Activated CD8-positive, alpha-beta T cell treated with anti-CD3 and anti-CD28 coated beads for 36 hours (primary cell): ENCODE results near the gene COL20A1. TPM values are rescaled to one million over a fixed set of nuclear protein-coding genes. Genes with fewer than 3 reads are reported as not detected.

Experiments used
- ATAC-seq: fragments of 200-7000 bp; cut with Tn5 transposase; one replicate; pipeline ENCODE4 v1.10.0; 2021; ENCODE audit warnings: mild to moderate bottlenecking, moderate library complexity
- CTCF ChIA-PET: fragments of 350-600 bp; sonication (Branson Sonifier 250); formaldehyde crosslinking; loops from one replicate; lab custom pipeline; 2021; ENCODE audit warnings: antibody characterized with exemption; lab: Charles Lee
- POLR2A ChIA-PET: fragments of 350-600 bp; sonication (Branson Sonifier 250); formaldehyde crosslinking; loops from one replicate; lab custom pipeline; 2021; ENCODE audit warnings: antibody characterized with exemption; lab: Charles Lee
- DNase-seq: peaks from one replicate; pipeline ENCODE4 v3.0.0-alpha.2; 2020
- H3K27ac Mint-ChIP-seq: one replicate; pipeline ENCODE4 v1.8.0; 2021; ENCODE audit warnings: mild to moderate bottlenecking, mixed read lengths
- H3K27me3 Mint-ChIP-seq: one replicate; pipeline ENCODE4 v1.8.0; 2021; ENCODE audit warnings: mixed read lengths
- H3K36me3 Mint-ChIP-seq: one replicate; pipeline ENCODE4 v1.8.0; 2021; ENCODE audit warnings: low read depth, mixed read lengths
- H3K4me1 Mint-ChIP-seq: one replicate; pipeline ENCODE4 v1.8.0; 2021; ENCODE audit warnings: low read depth, mixed read lengths
- H3K4me3 Mint-ChIP-seq: one replicate; pipeline ENCODE4 v1.8.0; 2021; ENCODE audit warnings: mild to moderate bottlenecking, moderate library complexity, mixed read lengths
- H3K9me3 Mint-ChIP-seq: one replicate; pipeline ENCODE4 v1.8.0; 2021; ENCODE audit warnings: mixed read lengths
- intact Hi-C: fragments of 100-400 bp; cut with micrococcal nuclease; formaldehyde crosslinking; loops from one replicate; pipeline ENCODE4 v1.10.0; 2022
- total RNA-seq, 2 experiments: library from RNA; stranded (reverse); gene quantifications; one replicate each; pipeline ENCODE4 v1.2.3, GENCODE V29; 2021
- TF ChIP-seq, protein P1 (sequence below): fragments of 200-600 bp; IDR thresholded peaks from one replicate; pipeline ENCODE4 v1.8.0; 2022; ENCODE audit warnings: antibody characterized with exemption, mild to moderate bottlenecking

Gene COL20A1
- total RNA-seq, 2 experiments from 2014 or later = 0.04 TPM; not detected in 1

GRCh38 chr20:63287697-63288580 is 5.0 kb upstream of the COL20A1 start:
- no peak overlapping the region for H3K4me3 Mint-ChIP-seq
- CTCF ChIA-PET = interaction anchor here (1.4 kb wide), 1 partner anchor 9 kb away, joined by 6 read pairs; no protein-coding TSS in a partner anchor
- DNase-seq (no peak), ATAC-seq (no peak)
- H3K27ac Mint-ChIP-seq = no peak overlapping the region
- POLR2A ChIA-PET = interaction anchor here (1.7 kb wide), 1 partner anchor 8 kb away, joined by 4 read pairs; no protein-coding TSS in a partner anchor
- H3K27me3 Mint-ChIP-seq = no peaks in the 10 kb centered on the region
- intact Hi-C loops = no loop called here
- no peaks in the 10 kb centered on the region for H3K9me3 Mint-ChIP-seq
- H3K36me3 Mint-ChIP-seq = peaks cover 3% of the 10 kb centered on the region
- H3K4me1 Mint-ChIP-seq = peaks cover 3% of the 10 kb centered on the region
- TF ChIP-seq, protein P1, sequence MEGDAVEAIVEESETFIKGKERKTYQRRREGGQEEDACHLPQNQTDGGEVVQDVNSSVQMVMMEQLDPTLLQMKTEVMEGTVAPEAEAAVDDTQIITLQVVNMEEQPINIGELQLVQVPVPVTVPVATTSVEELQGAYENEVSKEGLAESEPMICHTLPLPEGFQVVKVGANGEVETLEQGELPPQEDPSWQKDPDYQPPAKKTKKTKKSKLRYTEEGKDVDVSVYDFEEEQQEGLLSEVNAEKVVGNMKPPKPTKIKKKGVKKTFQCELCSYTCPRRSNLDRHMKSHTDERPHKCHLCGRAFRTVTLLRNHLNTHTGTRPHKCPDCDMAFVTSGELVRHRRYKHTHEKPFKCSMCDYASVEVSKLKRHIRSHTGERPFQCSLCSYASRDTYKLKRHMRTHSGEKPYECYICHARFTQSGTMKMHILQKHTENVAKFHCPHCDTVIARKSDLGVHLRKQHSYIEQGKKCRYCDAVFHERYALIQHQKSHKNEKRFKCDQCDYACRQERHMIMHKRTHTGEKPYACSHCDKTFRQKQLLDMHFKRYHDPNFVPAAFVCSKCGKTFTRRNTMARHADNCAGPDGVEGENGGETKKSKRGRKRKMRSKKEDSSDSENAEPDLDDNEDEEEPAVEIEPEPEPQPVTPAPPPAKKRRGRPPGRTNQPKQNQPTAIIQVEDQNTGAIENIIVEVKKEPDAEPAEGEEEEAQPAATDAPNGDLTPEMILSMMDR = no peak

- Mint-ChIP-seq H3K27me3 (no peaks in the 10 kb centered on the region), H3K4me3 (no peak overlapping the region), H3K36me3 (peaks cover under 1% of the 10 kb centered on the region), H3K4me1 (peaks cover 3% of the 10 kb centered on the region), H3K9me3 (no peaks in the 10 kb centered on the region), H3K27ac (no peak overlapping the region)
- TF ChIP-seq, protein P1 = no peak
- ATAC-seq (no peak), DNase-seq (no peak)
- ChIA-PET POLR2A (no interaction called here), CTCF (no interaction called here)
- intact Hi-C loops = no loop called here
These were observed 4.3 kb upstream of the COL20A1 start for GRCh38 chr20:63288581-63289251.

- Mint-ChIP-seq H3K9me3 (no peaks in the 10 kb centered on the region), H3K27me3 (no peaks in the 10 kb centered on the region), H3K4me1 (no peaks in the 10 kb centered on the region), H3K4me3 (no peak overlapping the region), H3K36me3 (no peaks in the 10 kb centered on the region), H3K27ac (no peak overlapping the region)
- ATAC-seq (no peak), DNase-seq (no peak)
- TF ChIP-seq, protein P1 = no peak
- POLR2A ChIA-PET = no interaction called here
- intact Hi-C loops = no loop called here
- CTCF ChIA-PET = interaction anchor here (1.0 to 3.3 kb wide), 2 partner anchors 8 to 65 kb away, joined by 3 to 12 read pairs; no protein-coding TSS in a partner anchor
These were observed 3.5 kb upstream of the COL20A1 start for GRCh38 chr20:63289311-63290135.

GRCh38 chr20:63290136-63290676 is 2.8 kb upstream of the COL20A1 start:
- Mint-ChIP-seq H3K36me3 (no peaks in the 10 kb centered on the region), H3K4me3 (no peak overlapping the region), H3K4me1 (peaks cover 1% of the 10 kb centered on the region), H3K9me3 (no peaks in the 10 kb centered on the region), H3K27me3 (peaks cover 3% of the 10 kb centered on the region), H3K27ac (no peak overlapping the region)
- ChIA-PET CTCF (interaction anchor here (1.0 to 3.3 kb wide), 4 partner anchors 9 to 66 kb away, joined by 3 to 12 read pairs (median 4); partner anchors contain the start of gene ARFGAP1), POLR2A (interaction anchor here (0.7 kb wide), 1 partner anchor 67 kb away, joined by 4 read pairs; no protein-coding TSS in a partner anchor)
- no peak for DNase-seq
- intact Hi-C loops = no loop called here
- TF ChIP-seq, protein P1 = no peak
- ATAC-seq = no peak
